Ascending aorta (tissue), 2 donors: Measurements from ENCODE around the gene C5. TPM values are rescaled to one million over a fixed set of nuclear protein-coding genes. Genes with fewer than 3 reads are reported as not detected.
A peak's percentile ranks its signal among the peaks of the same experiment; 100 is the strongest.

Source experiments
- DNase-seq, 2 donors: peaks; one replicate each; pipeline ENCODE4 v3.0.0-alpha.2; 2019; ENCODE audit warnings: low spot score in 2 of 2
- H3K27ac ChIP-seq, 2 donors: fragments of 200-600 bp; sonication (generic); one replicate each; pipeline ENCODE4 v1.5.1; 2016 to 2017; ENCODE audit warnings: mild to moderate bottlenecking in 1 of 2
- H3K27me3 ChIP-seq: fragments of 200-600 bp; sonication (generic); one replicate; pipeline ENCODE4 v1.5.1; 2017
- H3K36me3 ChIP-seq, 2 donors: fragments of 200-600 bp; sonication (generic); one replicate each; pipeline ENCODE4 v1.5.1; 2016
- H3K4me1 ChIP-seq, 2 donors: fragments of 200-600 bp; sonication (generic); one replicate each; pipeline ENCODE4 v1.5.1; 2016 to 2017; ENCODE audit warnings: mild to moderate bottlenecking in 1 of 2
- H3K4me3 ChIP-seq, 2 donors: fragments of 200-600 bp; sonication (generic); one replicate each; pipeline ENCODE4 v1.5.1; 2016 to 2017; ENCODE audit warnings: mild to moderate bottlenecking in 1 of 2
- H3K9me3 ChIP-seq, 2 donors: fragments of 200-600 bp; sonication (generic); one replicate each; pipeline ENCODE4 v1.5.1; 2016
- CTCF ChIP-seq, 3 experiments: fragments of 200-600 bp in 2 of 3; fragments of 450-650 bp in 1 of 3; sonication (generic) in 2 of 3; IDR thresholded peaks; one replicate each; pipeline ENCODE4 v1.5.1; 2016 to 2019; ENCODE audit warnings: antibody characterized with exemption in 3 of 3, mild to moderate bottlenecking in 1 of 3, moderate library complexity in 1 of 3
- intact Hi-C: fragments of 100-400 bp; cut with DNase I; formaldehyde crosslinking; loops from one replicate; pipeline ENCODE4 v1.15.1; 2023
- total RNA-seq: library from RNA; depleted of rRNA; stranded (reverse); fragments of >200 nt; gene quantifications from one replicate; pipeline ENCODE4 v1.1.0, GENCODE V29; 2016

Gene C5
- total RNA-seq, 1 donor from 2014 or later = 1.5 TPM

GRCh38 chr9:120919843-120920805, 130.0 kb downstream of the C5 start:
- Histone ChIP-seq H3K4me3 (peak overlapping the region in 1 of 2 donors; percentile 32), H3K27ac (peak overlapping the region; percentile 97 to 98), H3K27me3 (no peaks in the 10 kb centered on the region), H3K4me1 (peaks cover 31 to 73% of the 10 kb centered on the region in 2 donors), H3K9me3 (no peaks in the 10 kb centered on the region), H3K36me3 (no peaks in the 10 kb centered on the region)
- TF ChIP-seq CTCF (IDR thresholded peaks at IDR 0.05) = no peak
- DNase-seq = no peak
- intact Hi-C loops = loop anchor here (5.0 kb wide), 1 partner anchor 43 kb away; the partner anchor contains the start of gene PHF19

- no peaks in the 10 kb centered on the region for H3K9me3 ChIP-seq
- no peak for DNase-seq
- peaks cover 38 to 73% of the 10 kb centered on the region in 2 donors for H3K4me1 ChIP-seq
- H3K4me3 ChIP-seq = peak overlapping the region in 1 of 2 donors; percentile 32
- H3K27ac ChIP-seq = peak overlapping the region; percentile 97 to 98
- TF ChIP-seq CTCF (IDR thresholded peaks at IDR 0.05) = no peak
- H3K27me3 ChIP-seq = no peaks in the 10 kb centered on the region
- intact Hi-C loops = loop anchor here (1.0 to 5.0 kb wide), 2 partner anchors 9 to 42 kb away; partner anchors contain the start of gene PHF19
- no peaks in the 10 kb centered on the region for H3K36me3 ChIP-seq
Observed at GRCh38 chr9:120918931-120919842, 130.9 kb downstream of the C5 start.

GRCh38 chr9:120917929-120918762, 131.9 kb downstream of the C5 start:
- DNase-seq = no peak
- peaks cover 38 to 71% of the 10 kb centered on the region in 2 donors for H3K4me1 ChIP-seq
- no peaks in the 10 kb centered on the region for H3K27me3 ChIP-seq
- H3K9me3 ChIP-seq = no peaks in the 10 kb centered on the region
- no peak overlapping the region for H3K4me3 ChIP-seq
- H3K36me3 ChIP-seq = peaks cover 3% of the 10 kb centered on the region in 2 donors
- intact Hi-C loops = loop anchor here (1.0 to 5.0 kb wide), 2 partner anchors 10 to 41 kb away; partner anchors contain the start of gene PHF19
- no peak for TF ChIP-seq CTCF (IDR thresholded peaks at IDR 0.05)
- peak overlapping the region; percentile 97 to 98 for H3K27ac ChIP-seq

- Histone ChIP-seq H3K27ac (peak overlapping the region; percentile 97 to 98), H3K27me3 (no peaks in the 10 kb centered on the region), H3K9me3 (no peaks in the 10 kb centered on the region), H3K4me3 (no peak overlapping the region), H3K36me3 (peaks cover 12% of the 10 kb centered on the region in 2 donors), H3K4me1 (peaks cover 36 to 63% of the 10 kb centered on the region in 2 donors)
- DNase-seq = no peak
- intact Hi-C loops = loop anchor here (1.0 to 5.0 kb wide), 2 partner anchors 19 to 40 kb away; partner anchors contain the start of gene PHF19
- no peak for TF ChIP-seq CTCF (IDR thresholded peaks at IDR 0.05)
Observed at GRCh38 chr9:120916991-120917880, 132.8 kb downstream of the C5 start.
